ENCODE measurements around the gene ATAD2B. TPM values are rescaled to one million over a fixed set of nuclear protein-coding genes. Genes with fewer than 3 reads are reported as not detected.
A peak's percentile ranks its signal among the peaks of the same experiment; 100 is the strongest.

ATAD2B gene
- total RNA-seq, 4 donors from 2014 or later = 39.0 to 56.9 (median 45.2) TPM

- Histone ChIP-seq H3K27me3 (no peaks in the 10 kb centered on the region), H3K27ac (peak overlapping the region in 1 of 4 donors; percentile 29), H3K9me3 (no peaks in the 10 kb centered on the region), H3K4me3 (no peak overlapping the region), H3K4me1 (peaks cover 0 to 55% (median 13%) of the 10 kb centered on the region in 4 donors), H3K36me3 (no peaks in the 10 kb centered on the region)
- WGBS, 2 donors = 91 to 100% methylated on average over 2 of the region's 2 CpGs
- TF ChIP-seq CTCF (IDR thresholded peaks at IDR 0.05) (no peak), EP300 (IDR thresholded peaks at IDR 0.05) (no peak), POLR2A (IDR thresholded peaks at IDR 0.05) (no peak)
- DNase-seq (ENCODE audit: low spot score in 2 of 2) = no peak
These were observed 23.9 kb downstream of the ATAD2B start for GRCh38 chr2:23903034-23903433.

GRCh38 chr2:23901966-23902846 is 24.7 kb downstream of the ATAD2B start:
- Histone ChIP-seq H3K27me3 (no peaks in the 10 kb centered on the region), H3K36me3 (no peaks in the 10 kb centered on the region), H3K4me3 (no peak overlapping the region), H3K27ac (peak overlapping the region in 1 of 4 donors; percentile 43), H3K4me1 (peaks cover 0 to 55% (median 13%) of the 10 kb centered on the region in 4 donors), H3K9me3 (no peaks in the 10 kb centered on the region)
- 80 to 83% methylated on average over 6 of the region's 6 CpGs for WGBS, 2 donors
- TF ChIP-seq EP300 (IDR thresholded peaks at IDR 0.05) = peak in 1 of 2 donors; percentile 39
- TF ChIP-seq CTCF (IDR thresholded peaks at IDR 0.05) = no peak
- TF ChIP-seq POLR2A (IDR thresholded peaks at IDR 0.05) = no peak
- no peak for DNase-seq (ENCODE audit: low spot score in 2 of 2)

- TF ChIP-seq EP300 (IDR thresholded peaks at IDR 0.05) (peak in 1 of 2 donors; percentile 37), POLR2A (IDR thresholded peaks at IDR 0.05) (no peak)
- Histone ChIP-seq H3K4me1 (peaks cover 0 to 55% (median 13%) of the 10 kb centered on the region in 4 donors), H3K9me3 (no peaks in the 10 kb centered on the region), H3K4me3 (no peak overlapping the region), H3K36me3 (no peaks in the 10 kb centered on the region), H3K27me3 (no peaks in the 10 kb centered on the region), H3K27ac (peak overlapping the region in 3 of 4 donors; percentile 5 to 61 (median 52))
- DNase-seq (ENCODE audit: low spot score in 2 of 2) = peak in 1 of 2 donors; percentile 47
- WGBS, 2 donors = 49 to 55% methylated on average over 9 of the region's 9 CpGs
These were observed 26.2 kb downstream of the ATAD2B start for GRCh38 chr2:23900541-23901322.

- peak overlapping the region in 1 of 4 donors; percentile 61 for H3K27ac ChIP-seq
- no peaks in the 10 kb centered on the region for H3K27me3 ChIP-seq
- no peak for DNase-seq (ENCODE audit: low spot score in 2 of 2)
- no peaks in the 10 kb centered on the region for H3K9me3 ChIP-seq
- 97% methylated on average over 8 of the region's 8 CpGs for WGBS, 2 donors
- TF ChIP-seq POLR2A (IDR thresholded peaks at IDR 0.05) (no peak), EP300 (IDR thresholded peaks at IDR 0.05) (no peak), CTCF (IDR thresholded peaks at IDR 0.05) (no peak)
- H3K4me1 ChIP-seq = peaks cover 0 to 49% (median 13%) of the 10 kb centered on the region in 4 donors
- no peaks in the 10 kb centered on the region for H3K36me3 ChIP-seq
- H3K4me3 ChIP-seq = no peak overlapping the region
These were observed 26.8 kb downstream of the ATAD2B start for GRCh38 chr2:23900133-23900532.

GRCh38 chr2:23871206-23871605 is 55.7 kb downstream of the ATAD2B start:
- TF ChIP-seq CTCF (IDR thresholded peaks at IDR 0.05) (no peak), POLR2A (IDR thresholded peaks at IDR 0.05) (no peak), EP300 (IDR thresholded peaks at IDR 0.05) (no peak)
- Histone ChIP-seq H3K27ac (no peak overlapping the region), H3K27me3 (no peaks in the 10 kb centered on the region), H3K4me1 (no peaks in the 10 kb centered on the region), H3K4me3 (no peak overlapping the region), H3K36me3 (peaks cover 0 to 75% (median 0%) of the 10 kb centered on the region in 3 donors), H3K9me3 (no peaks in the 10 kb centered on the region)
- 96 to 97% methylated on average over 7 of the region's 7 CpGs for WGBS, 2 donors
- no peak for DNase-seq (ENCODE audit: low spot score in 2 of 2)
